Psoas muscle (tissue), 8 donors: ENCODE results near the gene IL20. TPM values are rescaled to one million over a fixed set of nuclear protein-coding genes. Genes with fewer than 3 reads are reported as not detected.

Experiments
- ATAC-seq, 4 donors: fragments of 200-7000 bp; cut with Tn5 transposase; one replicate each; pipeline ENCODE4 v1.9.1; 2020; ENCODE audit warnings: moderate library complexity in 3 of 4, mild to moderate bottlenecking in 2 of 4
- DNase-seq, 2 donors: peaks; one replicate each; pipeline ENCODE4 v3.0.0-alpha.2; 2020
- H3K27ac ChIP-seq: fragments of 200-600 bp; one replicate; pipeline ENCODE4 v1.8.0; 2022
- H3K27me3 ChIP-seq, 3 donors: fragments of 200-600 bp in 1 of 3; one replicate each; pipeline versions ENCODE4 v1.6.1 to v1.8.0; 2013 to 2022; ENCODE audit warnings: low read length in 2 of 3, mild to moderate bottlenecking in 2 of 3, moderate library complexity in 1 of 3; ENCODE audit not compliant: insufficient read depth in 3 of 3
- H3K36me3 ChIP-seq, 2 donors: fragments of 200-600 bp in 1 of 2; one replicate each; pipeline versions ENCODE4 v1.6.1 to v1.8.0; 2013 to 2022; ENCODE audit warnings: low read depth in 1 of 2, mild to moderate bottlenecking in 1 of 2, moderate library complexity in 1 of 2; ENCODE audit not compliant: insufficient read depth in 1 of 2
- H3K4me1 ChIP-seq: fragments of 200-600 bp; one replicate; pipeline ENCODE4 v1.8.0; 2022
- H3K4me3 ChIP-seq: fragments of 200-600 bp; one replicate; pipeline ENCODE4 v1.8.0; 2022; ENCODE audit warnings: mild to moderate bottlenecking
- H3K9me3 ChIP-seq: fragments of 200-600 bp; one replicate; pipeline ENCODE4 v1.8.0; 2022
- CTCF ChIP-seq: fragments of 200-600 bp; IDR thresholded peaks from one replicate; pipeline ENCODE4 v1.8.0; 2022; ENCODE audit warnings: antibody characterized with exemption
- WGBS, 3 donors: extraction: QIAGEN DNeasy Blood & Tissue Kit; methylation state at CpG; one replicate each; pipeline versions ENCODE4 v1.1.6 to v1.1.7; 2013; 5-methylcytosine and 5-hydroxymethylcytosine counted together
- intact Hi-C, 2 donors: fragments of 100-400 bp; cut with DNase I; formaldehyde crosslinking; loops; one replicate each; pipeline versions ENCODE4 v1.11.0 to v1.14.2; 2022
- polyA plus RNA-seq, 3 donors: library from polyadenylated mRNA; stranded (reverse); fragments of 200-250 nt; gene quantifications; one replicate each; pipeline ENCODE4 v1.2.3, GENCODE V29; 2013
- total RNA-seq, 4 donors: library from RNA; stranded (reverse); fragmentation: NEBNext Ultra II Directional in 2 of 4; extraction: Animal tissue kit (Norgen Biotek cat#: 25700) in 2 of 4; gene quantifications; one replicate each; pipeline versions ENCODE4 v1.2.1 to v1.2.4, GENCODE V29; 2021 to 2023
- donor health status: healthy with polysubstance abuse.
- donor health status: DM: no; HTN: no; CAD: no; lungs with moderate emphysema.
- donor health status: Bipolar disorder and iron deficiency.
- donor health status: healthy.
- donor health status: DM: yes; HTN: yes; CAD: no.
- donor health status: DM: no; HTN: no; CAD: no.
- donor health status: DM: no; HTN: no; CAD: no.
- donor health status: DM: yes; HTN: yes; CAD: no.

The IL20 gene
- total and polyA plus RNA-seq, 7 donors = 1.2 TPM; not detected in 6

GRCh38 chr1:206885341-206886060, 20.1 kb downstream of the IL20 start:
- DNase-seq (no peak), ATAC-seq (no peak)
- no peak for TF ChIP-seq CTCF
- Histone ChIP-seq H3K4me1 (peaks cover 2% of the 10 kb centered on the region), H3K27me3 (peaks cover 0 to 6% (median 0%) of the 10 kb centered on the region in 3 donors), H3K9me3 (no peaks in the 10 kb centered on the region), H3K36me3 (no peaks in the 10 kb centered on the region), H3K27ac (no peak overlapping the region), H3K4me3 (no peak overlapping the region)
- 81 to 86% (median 84%) methylated on average over 3 of the region's 3 CpGs for WGBS, 3 donors
- intact Hi-C loops = no loop called here

GRCh38 chr1:206886831-206887230, 21.4 kb downstream of the IL20 start:
- 70 to 88% (median 84%) methylated on average over 1 of the region's 1 CpG for WGBS, 3 donors
- intact Hi-C loops = no loop called here
- peaks cover 0 to 6% (median 0%) of the 10 kb centered on the region in 3 donors for H3K27me3 ChIP-seq
- TF ChIP-seq CTCF = no peak
- H3K36me3 ChIP-seq = no peaks in the 10 kb centered on the region
- H3K27ac ChIP-seq = no peak overlapping the region
- peaks cover 7% of the 10 kb centered on the region for H3K4me1 ChIP-seq
- no peak overlapping the region for H3K4me3 ChIP-seq
- no peaks in the 10 kb centered on the region for H3K9me3 ChIP-seq
- DNase-seq = no peak
- ATAC-seq = no peak

- 82 to 84% (median 82%) methylated on average over 4 of the region's 4 CpGs for WGBS, 3 donors
- intact Hi-C loops = no loop called here
- no peak for ATAC-seq
Measured at GRCh38 chr1:206887701-206888100, 22.3 kb downstream of the IL20 start.

GRCh38 chr1:206890125-206891060, 25.0 kb downstream of the IL20 start:
- whole genome bisulfite sequencing, 3 donors = 56 to 59% (median 57%) methylated on average over 15 of the region's 15 CpGs
- ATAC-seq (peak in 1 of 4 donors; percentile 54), DNase-seq (no peak)
- intact Hi-C loops = no loop called here
- H3K36me3 ChIP-seq = no peaks in the 10 kb centered on the region
- peaks cover 0 to 6% (median 0%) of the 10 kb centered on the region in 3 donors for H3K27me3 ChIP-seq
- TF ChIP-seq CTCF = no peak
- H3K4me1 ChIP-seq = peaks cover 19% of the 10 kb centered on the region
- H3K27ac ChIP-seq = no peak overlapping the region
- no peaks in the 10 kb centered on the region for H3K9me3 ChIP-seq
- no peak overlapping the region for H3K4me3 ChIP-seq

More at GRCh38 chr1:206887701-206888100, 22.3 kb downstream of the IL20 start:
- H3K36me3 ChIP-seq = no peaks in the 10 kb centered on the region
- no peak for DNase-seq
- peaks cover 14% of the 10 kb centered on the region for H3K4me1 ChIP-seq
- H3K27ac ChIP-seq = no peak overlapping the region
- no peak for TF ChIP-seq CTCF
- no peaks in the 10 kb centered on the region for H3K9me3 ChIP-seq
- no peak overlapping the region for H3K4me3 ChIP-seq
- peaks cover 0 to 6% (median 0%) of the 10 kb centered on the region in 3 donors for H3K27me3 ChIP-seq
